Epithelial cell of umbilical artery (primary cell): ENCODE data around the gene SUCO. TPM values are rescaled to one million over a fixed set of nuclear protein-coding genes. Genes with fewer than 3 reads are reported as not detected.

Experiments used
- total RNA-seq: library from RNA; depleted of rRNA; stranded (reverse); fragments of >200 nt; gene quantifications from 2 replicates; pipeline ENCODE4 v1.2.3, GENCODE V29; 2014

Gene SUCO
- total RNA-seq: 22.4 and 28.1 TPM in 2 replicates

GRCh38 chr1:172532700-172533512, at the start of gene SUCO:
Gene SUCO (plus strand): TSS chr1:172533150. CDS start chr1:172533436, 286 bp downstream.

DNA sequence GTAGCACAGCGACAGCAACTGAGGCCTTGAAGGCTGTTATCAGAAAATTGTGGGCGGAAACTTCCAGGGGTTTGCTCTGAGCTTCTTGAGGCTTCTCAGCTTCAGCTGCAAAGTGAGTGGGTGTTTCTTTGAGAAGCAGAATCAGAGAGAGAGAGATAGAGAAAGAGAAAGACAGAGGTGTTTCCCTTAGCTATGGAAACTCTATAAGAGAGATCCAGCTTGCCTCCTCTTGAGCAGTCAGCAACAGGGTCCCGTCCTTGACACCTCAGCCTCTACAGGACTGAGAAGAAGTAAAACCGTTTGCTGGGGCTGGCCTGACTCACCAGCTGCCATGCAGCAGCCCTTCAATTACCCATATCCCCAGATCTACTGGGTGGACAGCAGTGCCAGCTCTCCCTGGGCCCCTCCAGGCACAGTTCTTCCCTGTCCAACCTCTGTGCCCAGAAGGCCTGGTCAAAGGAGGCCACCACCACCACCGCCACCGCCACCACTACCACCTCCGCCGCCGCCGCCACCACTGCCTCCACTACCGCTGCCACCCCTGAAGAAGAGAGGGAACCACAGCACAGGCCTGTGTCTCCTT, 126.0 kb downstream of the SUCO start, which contains the start of gene FASLG:
Gene FASLG (plus strand): TSS at position 233 of the 583 bp plus-strand sequence. CDS start 99 bp downstream, at position 332.

Other genes with a start within 250 kb of the SUCO start
- gene C1orf105, start 112.5 kb upstream of the SUCO start, total RNA-seq: not detected in 2 replicates
- 16.6 and 26.3 TPM in 2 replicates for gene PIGC, start 89.1 kb upstream of the SUCO start, total RNA-seq
- not detected in 2 replicates for gene FASLG, start 126.0 kb downstream of the SUCO start, total RNA-seq